HL-60/S4 treated with retinoic acid at 250 ng/mL for 4 days and 3 days (cell line): ENCODE measurements around the gene NRF1.
"Not testable (repeated sequence)": the region's sequence is repeated elsewhere in the genome, so short reads cannot be mapped to it uniquely, and the experiment has no call there.

Experiments used
- in situ Hi-C: fragments of 300-500 bp; cut with MboI; formaldehyde crosslinking; loops from 2 replicates; pipeline ENCODE4 v1.7.0; 2022; ENCODE audit warnings: low sequenced_read_pairs

The NRF1 gene

DNA sequence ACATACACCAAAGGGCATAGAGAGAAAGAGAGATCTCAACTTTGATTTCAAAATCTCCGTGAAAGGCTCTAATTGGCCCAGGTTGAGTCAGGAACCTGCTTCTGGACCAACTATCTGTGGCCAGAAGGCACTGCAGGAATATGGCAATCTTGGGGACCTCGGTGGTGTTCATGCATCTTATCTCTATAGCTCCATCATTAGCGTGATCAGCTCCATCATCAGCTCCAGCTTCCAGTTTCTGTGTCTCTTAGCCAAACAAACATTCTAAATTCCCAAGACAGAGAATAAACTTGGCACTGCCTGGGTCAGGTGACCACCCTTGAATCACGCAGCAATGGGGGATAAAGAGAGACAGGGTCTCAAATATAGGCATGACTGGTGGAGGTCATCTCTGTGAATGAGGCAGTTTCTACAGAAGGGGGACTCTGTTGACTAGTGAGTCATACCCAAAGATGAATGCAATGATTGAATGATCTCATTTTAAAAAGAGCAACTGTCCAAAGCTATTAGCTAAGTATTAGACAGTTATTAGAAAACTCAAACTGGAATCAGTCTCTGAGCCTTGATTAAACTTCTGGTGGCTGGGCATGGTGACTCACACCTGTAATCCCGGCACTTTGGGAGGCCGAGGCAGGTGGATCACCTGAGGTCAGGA, 5.4 kb upstream of the NRF1 start:
- in situ Hi-C loops = loop anchor here (25.0 kb wide), 1 partner anchor 244 kb away; no protein-coding TSS in a partner anchor

DNA sequence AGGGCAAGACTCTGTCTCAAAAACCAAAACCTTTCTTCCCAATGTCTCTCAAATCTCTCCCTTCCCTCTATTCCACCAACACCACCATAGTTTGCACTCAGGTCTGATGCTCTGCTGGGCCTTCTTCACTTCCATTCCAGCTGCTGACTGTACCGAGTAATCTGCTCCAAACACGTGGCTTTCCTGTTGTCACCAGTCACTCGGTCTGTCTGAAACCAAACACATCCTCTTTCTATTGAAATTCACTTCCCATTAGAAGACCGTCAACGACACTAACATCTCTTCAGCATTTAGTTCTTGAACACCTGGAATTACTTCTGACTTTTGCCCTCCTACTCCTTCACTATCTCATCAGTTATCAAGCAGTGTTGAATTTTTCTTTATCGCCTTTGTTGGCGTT, 4.7 kb upstream of the NRF1 start:
- in situ Hi-C loops = loop anchor here (25.0 kb wide), 1 partner anchor 245 kb away; no protein-coding TSS in a partner anchor

DNA sequence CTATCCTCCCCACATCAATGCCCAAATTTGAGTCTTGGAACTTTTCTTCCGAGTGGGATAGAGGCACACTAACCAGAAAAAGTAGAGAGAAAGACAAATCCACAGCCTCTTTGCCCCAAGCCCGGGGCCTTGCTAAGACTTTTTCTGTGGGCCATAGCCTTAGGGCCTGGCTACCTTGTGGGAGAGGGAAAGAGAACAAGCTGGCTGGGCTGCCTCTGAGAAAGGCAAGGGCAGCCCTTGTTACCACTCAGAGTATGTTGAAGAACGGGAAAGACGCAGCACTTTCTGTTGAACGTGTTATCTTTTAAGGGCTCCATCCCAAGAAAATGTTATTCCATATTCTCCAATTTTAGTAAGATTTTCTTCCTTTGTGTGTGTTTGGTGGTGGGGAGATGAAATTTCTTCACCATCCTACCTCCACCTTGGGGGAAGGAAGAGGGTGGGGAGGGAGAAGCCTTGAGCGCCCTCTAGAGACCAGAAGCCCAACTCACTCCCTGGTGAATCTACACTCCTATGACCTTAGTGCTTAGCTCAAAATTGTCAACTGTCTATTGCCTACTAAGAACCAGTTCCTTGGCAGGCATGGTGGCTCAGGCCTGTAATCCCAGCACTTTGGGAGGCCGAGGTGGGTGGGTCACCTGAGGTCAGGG, 3.9 kb upstream of the NRF1 start:
- in situ Hi-C loops = loop anchor here (25.0 kb wide), 1 partner anchor 245 kb away; no protein-coding TSS in a partner anchor

DNA sequence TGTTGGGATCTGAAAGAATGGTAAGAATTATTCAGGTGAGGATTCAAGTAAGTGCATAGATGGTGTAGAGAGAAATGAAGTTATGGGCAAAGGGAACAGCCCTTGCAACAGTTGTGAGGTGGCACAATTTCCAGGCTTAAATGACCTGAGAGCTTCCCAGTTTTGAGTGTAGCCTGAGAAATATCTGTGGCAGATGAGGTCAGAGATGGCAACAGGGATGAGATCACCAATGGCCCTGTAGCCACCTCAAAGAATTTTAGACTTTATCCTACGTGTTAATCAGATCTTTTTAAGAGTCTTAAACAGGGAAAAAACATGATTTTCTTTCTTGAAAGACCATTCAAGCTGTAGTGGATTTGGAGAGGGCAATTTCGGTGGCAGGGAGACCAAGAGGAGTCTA, 1.9 kb upstream of the NRF1 start:
- in situ Hi-C loops = loop anchor here (25.0 kb wide), 1 partner anchor 247 kb away; no protein-coding TSS in a partner anchor

DNA sequence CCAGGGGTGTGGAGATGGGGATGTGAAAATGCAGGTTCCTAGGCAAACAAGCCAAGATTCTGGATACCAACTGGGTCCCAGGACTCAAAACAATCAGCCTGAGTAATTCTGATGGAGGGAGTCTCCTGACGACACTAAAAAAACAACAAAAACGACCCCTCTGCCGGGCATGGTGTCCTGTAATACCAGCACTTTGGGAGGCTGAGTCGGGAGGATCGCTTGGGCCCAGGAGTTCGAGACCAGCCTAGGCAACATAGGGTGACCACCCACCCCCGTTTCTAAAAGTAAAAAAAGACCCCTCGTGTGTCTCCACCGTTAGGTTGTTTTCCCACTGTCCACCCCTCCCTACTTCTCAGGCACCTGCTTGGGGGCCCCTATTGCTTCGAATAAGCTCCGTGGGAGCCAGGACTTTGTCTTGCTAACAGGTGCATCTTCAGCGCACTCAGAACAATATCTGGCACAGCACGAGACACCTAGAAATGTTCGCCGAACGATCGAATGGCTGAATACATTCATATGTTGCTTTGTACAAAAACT, 743 bp upstream of the NRF1 start:
- in situ Hi-C loops = loop anchor here (25.0 kb wide), 1 partner anchor 248 kb away; no protein-coding TSS in a partner anchor

DNA sequence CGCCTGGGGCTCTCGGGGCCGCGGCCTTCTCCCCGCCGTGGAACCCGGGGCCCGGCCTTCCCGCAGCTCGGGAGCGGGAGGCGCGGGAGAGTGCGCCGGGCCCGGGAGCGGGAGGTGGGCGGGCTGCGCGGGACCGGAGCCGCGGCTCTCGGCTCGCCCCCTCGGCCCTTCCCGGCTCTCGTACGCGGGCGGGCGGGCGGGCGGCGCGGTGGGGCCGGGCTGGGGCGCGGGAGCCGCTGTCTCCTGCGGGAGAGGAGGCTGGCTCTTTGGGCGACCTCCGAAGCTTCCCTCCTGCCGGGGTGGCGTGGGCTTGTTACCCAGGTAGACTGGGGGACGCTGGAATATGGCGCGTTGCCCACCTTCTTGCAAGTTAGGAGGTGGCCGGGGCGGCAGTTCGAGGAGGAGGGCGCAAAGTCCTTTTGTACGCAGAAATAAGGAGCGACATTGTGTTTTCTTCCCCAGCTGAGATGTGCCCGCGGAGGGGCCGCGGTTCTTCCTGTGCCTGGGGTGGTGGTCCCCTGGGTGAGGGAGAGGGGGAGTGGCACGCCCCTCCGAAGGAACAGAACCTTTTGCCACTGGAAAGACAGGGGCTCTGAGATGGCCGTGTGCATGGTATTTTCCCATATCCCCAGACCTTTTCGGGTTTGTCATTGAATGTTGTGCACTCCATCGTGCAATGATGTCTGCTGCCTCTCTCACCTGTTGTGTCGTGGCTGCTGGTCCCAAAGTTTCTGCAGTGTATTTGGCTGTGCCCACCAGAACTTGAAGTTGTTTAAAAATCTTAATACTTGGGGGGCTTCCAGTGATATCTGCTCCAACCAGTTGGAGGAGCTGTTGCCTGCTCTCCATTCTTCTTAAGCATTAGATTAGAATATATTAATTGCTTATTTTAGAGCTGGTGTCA, 844 bp downstream of the NRF1 start:
- in situ Hi-C loops = loop anchor here (25.0 kb wide), 1 partner anchor 250 kb away; no protein-coding TSS in a partner anchor

DNA sequence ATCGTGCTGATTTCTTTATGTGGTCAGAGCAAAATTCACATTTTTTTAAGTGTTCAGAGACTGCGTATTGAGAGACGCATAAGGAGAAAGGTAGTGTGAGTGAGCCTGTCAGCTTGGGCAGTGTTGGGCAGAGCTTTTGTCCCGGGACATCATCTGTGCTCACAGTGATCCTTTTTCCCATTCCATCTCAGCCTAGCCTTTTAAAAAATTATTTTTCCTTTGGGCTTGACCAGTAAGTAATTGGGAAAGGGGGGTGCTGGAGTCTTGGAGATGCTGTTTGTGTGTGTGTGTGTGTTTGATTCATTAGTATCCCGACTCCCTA, 1.5 kb downstream of the NRF1 start:
- in situ Hi-C loops = loop anchor here (25.0 kb wide), 1 partner anchor 251 kb away; no protein-coding TSS in a partner anchor

DNA sequence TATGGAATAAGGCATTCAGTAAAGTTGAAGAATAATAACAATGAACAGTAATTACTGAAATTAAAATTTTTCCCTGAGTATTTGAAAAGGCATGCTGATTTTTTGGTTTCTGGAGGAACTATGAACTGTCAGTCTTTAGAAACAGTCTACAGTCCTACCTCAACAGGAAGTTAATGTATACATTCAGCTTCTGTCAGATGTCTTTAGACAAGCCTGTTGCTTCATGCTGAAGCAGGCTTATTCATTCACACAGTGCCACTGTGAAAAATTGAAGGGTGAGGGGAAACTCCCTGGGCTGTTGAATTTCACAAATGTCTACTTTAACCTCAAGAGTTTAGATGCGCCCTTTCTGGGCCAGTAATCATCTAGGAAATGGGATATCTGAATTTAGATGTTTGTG, 3.5 kb downstream of the NRF1 start:
- in situ Hi-C loops = loop anchor here (25.0 kb wide), 1 partner anchor 253 kb away; no protein-coding TSS in a partner anchor

DNA sequence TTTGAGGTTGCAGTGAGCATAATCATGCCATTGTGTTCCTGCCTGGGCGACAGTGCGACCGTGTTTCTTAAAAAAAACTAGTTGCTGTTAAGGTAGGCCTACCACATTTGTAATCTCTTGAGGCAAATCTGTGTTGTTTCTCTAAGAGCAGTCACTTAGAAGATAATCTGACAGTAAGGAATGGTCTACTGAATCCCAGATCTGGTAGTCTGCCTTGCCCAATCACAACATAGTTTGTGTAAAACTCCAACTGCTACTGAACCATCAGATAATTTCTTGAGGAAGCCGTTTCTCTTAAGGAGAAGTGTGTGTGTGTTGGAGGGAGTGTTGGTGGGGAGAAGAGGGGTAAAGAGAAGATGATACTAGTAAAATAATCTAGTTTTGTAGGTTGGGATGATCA, 5.0 kb downstream of the NRF1 start:
- in situ Hi-C loops = loop anchor here (25.0 kb wide), 1 partner anchor 254 kb away; no protein-coding TSS in a partner anchor

DNA sequence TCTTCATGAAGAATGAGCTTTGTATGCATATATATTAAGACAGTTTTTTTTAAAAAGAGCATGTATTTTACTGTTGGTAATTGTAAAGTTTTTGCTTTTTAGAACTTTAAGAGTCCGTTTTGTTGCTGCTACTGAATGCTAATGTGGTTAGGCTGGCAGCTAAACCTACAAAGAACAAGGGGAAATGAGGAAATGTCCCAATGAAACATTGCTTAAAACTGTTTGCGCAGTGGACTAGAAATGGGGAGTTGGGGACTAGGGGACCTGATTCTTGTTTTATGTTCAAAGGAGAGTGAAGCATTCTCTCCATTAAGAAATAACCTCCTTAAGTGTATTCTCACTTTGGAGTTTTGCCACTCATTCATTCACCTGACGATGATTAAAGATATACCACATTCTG, 5.7 kb downstream of the NRF1 start:
- in situ Hi-C loops = loop anchor here (25.0 kb wide), 1 partner anchor 255 kb away; no protein-coding TSS in a partner anchor

DNA sequence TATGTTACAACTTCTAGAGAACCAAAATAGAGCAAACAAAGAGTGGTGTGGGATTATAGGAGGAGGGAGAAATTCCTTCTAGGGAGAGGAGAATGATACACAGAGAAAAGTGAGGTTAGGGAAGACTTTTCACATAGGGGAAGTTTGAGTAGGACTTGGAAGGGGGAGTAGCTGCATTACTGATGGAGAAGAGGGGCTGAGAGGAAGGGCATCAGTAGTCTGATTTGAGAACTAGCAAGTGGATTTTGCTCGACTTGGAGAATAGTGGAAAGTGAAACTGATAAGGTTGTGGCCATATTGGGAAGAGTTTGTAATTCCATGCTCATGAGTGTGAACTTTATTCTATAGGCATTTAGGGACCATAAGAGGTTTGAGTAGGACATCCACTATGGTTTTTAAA, 6.1 kb downstream of the NRF1 start:
- in situ Hi-C loops = loop anchor here (25.0 kb wide), 1 partner anchor 255 kb away; no protein-coding TSS in a partner anchor

DNA sequence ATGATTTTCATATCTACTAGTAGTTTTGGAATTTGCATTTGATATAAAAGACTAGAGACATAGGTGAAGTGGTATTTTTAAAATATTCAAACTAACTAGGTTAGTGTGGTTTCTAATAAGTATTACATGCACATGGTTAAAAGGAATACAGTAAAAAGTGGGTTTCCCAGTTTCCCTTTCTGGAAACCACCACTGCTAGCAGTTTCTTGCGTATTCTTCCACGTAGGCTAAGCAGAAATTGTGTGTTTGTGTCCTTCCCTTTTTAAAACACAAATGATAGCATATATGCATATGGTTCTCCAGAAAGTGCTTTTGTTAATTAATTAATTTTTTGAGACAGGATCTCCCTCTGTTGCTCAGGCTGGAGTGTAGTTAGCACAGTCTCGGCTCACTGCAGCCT, 15.4 kb downstream of the NRF1 start:
- in situ Hi-C loops = no loop called here

DNA sequence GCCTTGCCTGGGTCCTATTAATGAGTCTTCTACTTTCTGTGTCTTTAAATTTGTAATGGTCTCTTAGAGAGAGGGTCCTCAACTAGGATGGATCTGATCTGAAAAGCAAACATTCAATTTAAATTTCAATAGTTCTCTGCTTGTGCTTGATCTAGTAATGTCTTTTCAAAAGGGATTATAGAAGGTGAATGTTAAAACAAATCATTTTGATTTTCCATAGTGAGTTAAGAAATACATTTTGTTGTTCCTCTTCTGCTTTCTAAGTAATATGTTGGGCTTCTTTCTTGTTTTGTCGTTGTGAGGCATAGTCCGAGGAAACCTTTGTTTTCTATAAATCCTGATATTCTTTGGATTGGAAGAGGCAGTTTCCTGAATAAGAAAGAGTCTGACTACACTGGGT, 18.8 kb downstream of the NRF1 start:
- in situ Hi-C loops = no loop called here

DNA sequence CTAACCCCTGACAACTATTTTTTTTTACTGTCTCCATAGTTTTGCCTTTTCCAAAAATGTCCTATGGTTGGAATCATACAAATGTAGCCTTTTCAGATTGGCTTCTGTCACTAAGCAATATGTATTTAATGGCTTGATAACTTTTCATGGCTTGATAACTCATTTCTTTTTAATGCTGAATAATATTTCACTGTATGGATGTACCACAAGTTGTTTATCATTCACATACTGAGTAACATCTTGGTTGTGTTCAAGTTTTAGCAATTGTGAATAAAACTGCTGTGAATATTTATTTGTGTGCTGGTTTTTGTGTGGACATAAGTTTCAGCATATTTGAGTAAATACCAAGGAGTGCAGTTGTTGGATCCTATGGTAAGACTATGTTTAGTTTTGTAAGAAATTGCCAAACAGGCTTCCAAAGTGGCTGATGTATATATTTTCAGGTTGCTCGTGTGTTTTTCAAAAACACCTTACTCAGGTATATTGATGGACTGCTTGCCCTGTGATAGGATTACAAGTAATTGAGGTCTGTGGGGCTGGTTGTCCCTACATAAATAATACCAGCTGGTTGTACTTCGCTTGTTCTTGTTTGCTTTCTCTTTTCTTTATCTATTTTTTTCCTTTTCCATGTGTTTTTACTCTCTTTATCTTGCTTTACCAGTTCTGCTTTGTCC, 23.0 kb downstream of the NRF1 start:
- in situ Hi-C loops = no loop called here

DNA sequence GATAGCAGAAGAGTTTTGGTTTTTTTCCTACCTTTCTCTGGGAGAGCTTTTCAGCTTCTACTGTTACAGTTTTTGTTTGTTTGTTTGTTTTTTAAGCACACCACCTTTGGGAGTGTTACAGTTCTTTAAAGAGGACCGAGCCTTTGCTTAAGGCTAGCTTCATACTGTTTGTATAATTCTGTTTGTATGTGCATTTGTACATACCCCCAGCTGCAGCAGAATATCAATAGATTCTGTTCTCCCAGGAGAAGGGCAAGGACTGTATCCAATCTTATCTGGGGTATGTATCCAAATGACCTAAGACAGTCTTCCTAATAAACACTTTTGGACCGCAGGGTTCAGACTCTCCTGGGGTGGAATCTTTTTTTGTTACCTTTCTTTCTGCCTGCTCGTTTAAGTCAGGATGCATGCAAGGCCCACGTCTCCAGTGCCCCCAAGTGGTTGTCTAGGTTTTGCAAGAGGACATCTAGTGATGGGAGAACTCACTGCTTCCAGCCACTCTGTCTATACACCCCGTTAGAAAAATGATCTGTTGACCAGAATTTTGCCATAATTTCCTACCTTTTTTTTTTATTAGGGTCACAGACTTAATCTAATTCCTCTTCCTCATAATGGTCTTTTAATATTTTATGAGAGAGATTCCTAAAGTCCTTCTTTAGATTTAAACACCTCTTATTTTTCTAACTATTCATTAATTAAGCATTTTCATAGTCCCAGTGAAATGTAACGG, 23.9 kb downstream of the NRF1 start:
- in situ Hi-C loops = no loop called here

DNA sequence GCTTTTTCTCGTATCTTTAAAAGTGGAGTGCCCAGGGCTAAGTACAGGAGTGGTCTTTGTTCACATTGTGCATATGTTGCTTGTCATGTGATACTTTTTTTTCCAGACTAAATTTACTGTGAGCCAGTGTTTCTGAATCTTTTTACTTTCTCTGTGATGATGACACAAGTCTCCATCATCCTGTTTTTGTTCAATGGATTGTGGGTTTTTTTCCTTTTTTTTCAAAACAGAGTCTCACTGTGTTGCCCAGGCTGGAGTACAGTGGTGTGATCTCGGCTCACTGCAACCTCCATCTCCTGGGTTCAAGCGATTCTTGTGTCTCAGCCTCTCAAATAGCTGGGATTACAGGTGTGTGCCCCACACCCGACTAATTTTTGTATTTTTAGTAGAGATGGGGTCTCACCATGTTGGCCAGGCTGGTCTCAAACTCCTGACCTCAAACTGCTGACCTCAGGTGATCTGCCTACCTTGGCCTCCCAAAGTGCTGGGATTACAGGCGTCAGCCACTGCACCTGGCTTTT, 24.6 kb downstream of the NRF1 start:
- in situ Hi-C loops = not testable (repeated sequence)

DNA sequence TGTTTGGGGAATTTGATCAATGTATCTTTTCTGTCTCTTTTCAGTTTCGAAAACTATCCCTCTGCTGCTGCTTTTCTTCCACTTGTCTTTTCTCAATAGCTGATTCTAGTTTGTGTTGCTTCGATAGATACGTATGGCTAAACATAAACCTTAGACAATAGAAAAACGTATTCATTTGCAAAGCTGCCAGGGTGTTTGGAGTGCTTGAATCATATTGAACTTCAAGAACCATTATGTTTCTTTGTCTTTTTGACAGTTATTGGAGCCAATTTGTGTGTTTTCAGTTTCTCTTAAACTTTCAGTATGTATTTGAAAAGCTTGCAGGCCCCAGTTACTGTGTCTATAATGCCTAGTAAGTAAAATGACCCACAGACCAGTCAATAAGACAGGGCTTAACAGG, 25.1 kb downstream of the NRF1 start:
- in situ Hi-C loops = no loop called here

DNA sequence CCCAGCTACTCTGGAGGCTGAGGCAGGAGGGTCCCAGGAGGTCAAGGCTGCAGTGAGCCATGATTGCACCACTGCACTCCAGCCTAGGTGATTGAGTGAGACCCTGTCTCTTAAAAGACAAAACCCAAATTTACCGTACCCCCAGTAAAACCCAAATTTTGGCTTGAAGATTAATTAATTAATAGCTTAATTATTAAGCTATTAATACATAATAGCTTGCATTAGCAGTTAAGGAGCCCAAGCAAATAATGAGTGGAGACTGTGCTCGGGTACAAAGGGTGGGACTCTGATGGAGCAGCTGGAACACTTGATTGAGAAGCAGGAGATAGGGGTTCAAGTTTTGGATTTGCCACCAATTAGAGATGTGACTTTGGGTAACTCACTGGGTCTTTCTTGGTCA, 28.9 kb downstream of the NRF1 start:
- in situ Hi-C loops = no loop called here

DNA sequence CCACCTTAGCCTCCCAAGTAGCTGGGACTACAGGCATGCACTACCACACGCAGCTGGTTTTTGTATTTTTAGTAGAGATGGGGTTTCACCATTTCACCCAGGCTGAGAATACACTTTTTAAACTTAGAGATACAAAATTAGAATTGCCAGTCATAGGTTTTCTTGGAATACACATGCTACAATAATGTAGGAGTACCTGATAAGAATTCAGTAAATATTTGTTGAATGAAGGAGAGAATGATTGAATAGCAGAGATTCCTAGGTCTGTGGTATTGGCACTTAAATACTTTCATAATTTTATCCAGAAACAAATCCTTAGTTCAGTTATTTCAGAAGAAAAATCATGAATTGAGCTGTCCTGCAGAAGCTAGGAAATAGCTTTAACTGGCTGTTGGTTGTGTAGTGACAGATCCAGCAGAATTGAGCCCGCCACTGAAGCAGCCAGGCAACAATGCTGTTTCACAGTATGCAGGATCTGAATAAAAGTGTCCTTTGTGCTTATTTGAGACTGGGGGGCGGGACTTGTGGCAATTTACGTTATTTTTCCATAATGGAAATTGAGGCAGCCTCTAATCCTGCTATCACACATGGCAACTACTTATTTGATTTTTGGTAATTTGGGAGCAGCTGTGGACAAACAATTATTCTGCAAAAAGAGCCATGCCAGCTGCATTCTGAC, 31.5 kb downstream of the NRF1 start:
- in situ Hi-C loops = no loop called here
